Astrocyte (in vitro differentiated cells and primary cell): ENCODE results near the gene TICRR.

Source experiments
- EZH2 ChIP-seq: IDR thresholded peaks from 2 replicates; pipeline ENCODE4 v1.6.1; 2012; ENCODE audit warnings: mild to moderate bottlenecking, low read length, inconsistent platforms; ENCODE audit not compliant: insufficient read depth
- TF ChIP-seq, protein P1 (sequence below): IDR thresholded peaks from 2 replicates; pipeline ENCODE4 v1.5.1; 2011; ENCODE audit warnings: low read depth, mild to moderate bottlenecking, inconsistent platforms, low read length, moderate library complexity; ENCODE audit not compliant: insufficient read depth

DNA sequence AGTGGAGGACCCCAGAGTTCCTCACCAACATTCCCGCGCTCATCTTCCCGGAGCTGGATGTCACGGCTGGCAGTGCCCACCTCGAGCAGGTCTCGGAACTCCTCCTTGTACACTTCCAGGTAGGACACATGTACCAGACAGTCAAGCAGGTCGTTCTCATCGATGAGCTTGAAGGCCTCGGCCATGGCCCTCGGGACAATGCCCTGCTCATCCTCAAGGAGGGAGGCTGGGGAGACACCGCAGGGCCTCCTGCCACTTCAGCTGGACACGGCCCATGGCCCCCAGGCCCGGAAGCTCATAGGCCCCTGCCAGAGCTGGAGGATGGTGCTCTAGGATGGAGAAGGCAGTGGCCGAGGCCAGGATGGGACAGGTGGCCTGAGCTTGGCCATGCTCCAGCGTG is 74.4 kb downstream of the TICRR start:
- no peak for TF ChIP-seq EZH2
- TF ChIP-seq, protein P1, sequence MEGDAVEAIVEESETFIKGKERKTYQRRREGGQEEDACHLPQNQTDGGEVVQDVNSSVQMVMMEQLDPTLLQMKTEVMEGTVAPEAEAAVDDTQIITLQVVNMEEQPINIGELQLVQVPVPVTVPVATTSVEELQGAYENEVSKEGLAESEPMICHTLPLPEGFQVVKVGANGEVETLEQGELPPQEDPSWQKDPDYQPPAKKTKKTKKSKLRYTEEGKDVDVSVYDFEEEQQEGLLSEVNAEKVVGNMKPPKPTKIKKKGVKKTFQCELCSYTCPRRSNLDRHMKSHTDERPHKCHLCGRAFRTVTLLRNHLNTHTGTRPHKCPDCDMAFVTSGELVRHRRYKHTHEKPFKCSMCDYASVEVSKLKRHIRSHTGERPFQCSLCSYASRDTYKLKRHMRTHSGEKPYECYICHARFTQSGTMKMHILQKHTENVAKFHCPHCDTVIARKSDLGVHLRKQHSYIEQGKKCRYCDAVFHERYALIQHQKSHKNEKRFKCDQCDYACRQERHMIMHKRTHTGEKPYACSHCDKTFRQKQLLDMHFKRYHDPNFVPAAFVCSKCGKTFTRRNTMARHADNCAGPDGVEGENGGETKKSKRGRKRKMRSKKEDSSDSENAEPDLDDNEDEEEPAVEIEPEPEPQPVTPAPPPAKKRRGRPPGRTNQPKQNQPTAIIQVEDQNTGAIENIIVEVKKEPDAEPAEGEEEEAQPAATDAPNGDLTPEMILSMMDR, result no peak
